GM12875 (cell line): ENCODE measurements around the gene GRID1.

Experiments
- H3K4me3 ChIP-seq: one replicate; pipeline ENCODE4 v1.5.1; 2011; ENCODE audit warnings: low read depth, low read length, control low read depth
- CTCF ChIP-seq: IDR thresholded peaks from 2 replicates; pipeline ENCODE4 v1.5.1; 2011; ENCODE audit warnings: low read depth, mild to moderate bottlenecking, control low read depth, inconsistent platforms, low read length, moderate library complexity, borderline replicate concordance; ENCODE audit not compliant: insufficient read depth

Gene GRID1

GRCh38 chr10:85888559-85888958 lies 478.0 kb downstream of the GRID1 start:
- H3K4me3 ChIP-seq = no peak overlapping the region
- no peak for TF ChIP-seq CTCF

GRCh38 chr10:85888004-85888403 lies 478.6 kb downstream of the GRID1 start:
- no peak overlapping the region for H3K4me3 ChIP-seq
- TF ChIP-seq CTCF = no peak

- H3K4me3 ChIP-seq = no peak overlapping the region
- no peak for TF ChIP-seq CTCF
Observed at GRCh38 chr10:85874208-85874607, 492.4 kb downstream of the GRID1 start.

GRCh38 chr10:85873063-85873462 lies 493.5 kb downstream of the GRID1 start:
- no peak overlapping the region for H3K4me3 ChIP-seq
- TF ChIP-seq CTCF = no peak

- no peak for TF ChIP-seq CTCF
- no peak overlapping the region for H3K4me3 ChIP-seq
Observed at GRCh38 chr10:85868627-85869499, 497.7 kb downstream of the GRID1 start.

GRCh38 chr10:85864868-85865526 lies 501.6 kb downstream of the GRID1 start:
- H3K4me3 ChIP-seq = no peak overlapping the region
- no peak for TF ChIP-seq CTCF

- no peak for TF ChIP-seq CTCF
Observed at GRCh38 chr10:85864173-85864549, 502.4 kb downstream of the GRID1 start.

More at GRCh38 chr10:85864173-85864549, 502.4 kb downstream of the GRID1 start:
- no peak overlapping the region for H3K4me3 ChIP-seq
